SH-SY5Y (cell line): ENCODE results near the gene B3GNT7.

Experiments used
- GATA2 ChIP-seq: IDR thresholded peaks from 2 replicates; pipeline ENCODE4 v1.6.1; 2011; ENCODE audit warnings: mild to moderate bottlenecking, low read depth, low read length
- GATA3 ChIP-seq: IDR thresholded peaks from 2 replicates; pipeline ENCODE4 v1.6.1; 2011; ENCODE audit warnings: low read depth, mild to moderate bottlenecking, low read length, moderate library complexity

DNA sequence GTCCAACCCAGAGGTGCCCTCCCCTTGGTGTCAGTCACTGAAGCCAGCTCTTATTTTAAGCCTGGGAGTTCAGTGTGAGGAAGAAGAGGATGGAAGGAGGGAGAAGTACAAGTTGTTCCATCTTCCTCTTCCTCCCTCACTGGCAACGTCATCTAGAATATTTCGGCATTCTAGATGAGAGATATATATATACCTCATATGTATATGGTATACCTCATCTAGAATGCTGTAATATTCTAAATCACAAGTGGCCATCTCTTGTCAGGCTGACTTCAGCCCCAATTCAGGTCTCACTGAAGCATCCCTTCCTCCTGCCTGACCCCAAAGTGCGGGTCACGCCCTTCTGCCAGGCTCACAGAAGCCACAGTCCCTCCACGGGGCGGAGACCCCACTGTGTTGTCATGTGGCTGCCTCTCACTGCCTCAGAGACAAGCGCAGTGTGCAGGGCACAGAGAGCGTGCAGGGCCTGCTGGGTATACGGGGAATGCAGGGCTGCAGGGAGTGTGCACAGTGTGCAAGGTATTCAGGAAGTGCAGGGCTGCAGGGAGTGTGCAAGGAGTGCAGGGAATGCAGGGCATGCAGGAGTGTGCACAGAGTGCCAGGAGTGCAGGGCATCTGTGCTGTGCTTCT, 32.8 kb upstream of the B3GNT7 start:
- no peak for TF ChIP-seq GATA2
- TF ChIP-seq GATA3: no peak
